Neural progenitor cell (in vitro differentiated cells): Measurements from ENCODE around the gene PRDM11.

Source experiments
- CTCF ChIP-seq: fragments of 200-600 bp; sonication (generic); IDR thresholded peaks from 2 replicates; pipeline ENCODE4 v1.5.1; 2017; ENCODE audit warnings: antibody characterized with exemption, mild to moderate bottlenecking
- EZH2phosphoT487 ChIP-seq: fragments of 200-600 bp; sonication (generic); IDR thresholded peaks from 2 replicates; pipeline ENCODE4 v1.6.1; 2017; ENCODE audit warnings: antibody characterized with exemption

GRCh38 chr11:45233804-45234170, 87.3 kb downstream of the PRDM11 start:
- TF ChIP-seq CTCF (peak; percentile 0), EZH2phosphoT487 (no peak)
